HepG2 (cell line): ENCODE measurements around the gene GEMIN2. TPM values are rescaled to one million over a fixed set of nuclear protein-coding genes. Genes with fewer than 3 reads are reported as not detected.

Experiments used
- BCL3 ChIP-seq: sonication (generic); formaldehyde crosslinking; IDR thresholded peaks from 2 replicates; pipeline ENCODE4 v1.5.1; 2020; ENCODE audit warnings: mild to moderate bottlenecking, missing genetic modification reagents, moderate library complexity
- CC2D1A ChIP-seq: sonication (generic); formaldehyde crosslinking; IDR thresholded peaks from 2 replicates; pipeline ENCODE4 v1.8.1; 2023; ENCODE audit warnings: mild to moderate bottlenecking, missing genetic modification reagents
- HNF4A ChIP-seq: sonication (generic); formaldehyde crosslinking; IDR thresholded peaks from 2 replicates; pipeline ENCODE4 v1.4.0; 2020; ENCODE audit warnings: missing genetic modification reagents
- HNRNPK ChIP-seq: fragments of 200-400 bp; formaldehyde crosslinking; IDR thresholded peaks from 2 replicates; pipeline ENCODE4 v1.6.1; 2018; ENCODE audit warnings: low read length, low read depth, moderate library complexity, mild to moderate bottlenecking; ENCODE audit not compliant: poor library complexity, severe bottlenecking
- MBNL3 ChIP-seq: fragments of 250-450 bp; sonication (Bioruptor Pico); conservative IDR thresholded peaks from 2 replicates; pipeline ENCODE4 v1.8.0; 2022; ENCODE audit warnings: mild to moderate bottlenecking, inconsistent platforms
- NCOR1 ChIP-seq: fragments of 200-600 bp; sonication (generic); IDR thresholded peaks from 2 replicates; pipeline ENCODE4 v1.7.0; 2017; ENCODE audit warnings: antibody characterized with exemption, low read length, borderline replicate concordance
- XRCC5 ChIP-seq: fragments of 200-400 bp; formaldehyde crosslinking; optimal IDR thresholded peaks from 2 replicates; pipeline ENCODE3; 2017; ENCODE audit warnings: mild to moderate bottlenecking, low read length
- ZBTB49 ChIP-seq: sonication (generic); formaldehyde crosslinking; IDR thresholded peaks from 2 replicates; pipeline ENCODE4 v1.4.0; 2020; ENCODE audit warnings: missing genetic modification reagents, borderline replicate concordance
- ZFP41 ChIP-seq: sonication (generic); formaldehyde crosslinking; IDR thresholded peaks from 2 replicates; pipeline ENCODE4 v1.4.0; 2020; ENCODE audit warnings: mild to moderate bottlenecking, missing genetic modification reagents, borderline replicate concordance
- ZNF704 ChIP-seq: sonication (generic); formaldehyde crosslinking; IDR thresholded peaks from 2 replicates; pipeline ENCODE4 v1.8.1; 2023; ENCODE audit warnings: mild to moderate bottlenecking, inconsistent platforms, moderate library complexity, missing genetic modification reagents, borderline replicate concordance
- ZSCAN30 ChIP-seq: sonication (generic); formaldehyde crosslinking; IDR thresholded peaks from 2 replicates; pipeline ENCODE4 v1.5.0; 2020; ENCODE audit warnings: mild to moderate bottlenecking, missing genetic modification reagents
- polyA plus RNA-seq, 8 experiments: library from polyadenylated mRNA; depleted of rRNA in 3 of 8; stranded (reverse) in 7 of 8; unstranded in 1 of 8; fragments of >200 nt; fragmentation: Illumina TruSeq in 4 of 8; extraction: Trizol in 4 of 8; gene quantifications; 2 replicates each; pipeline versions ENCODE4 v1.2.1 to v1.2.3, GENCODE V29; 2011 to 2016; ENCODE audit warnings: low read depth in 4 of 8, missing spikeins in 1 of 8, mixed read lengths in 1 of 8; ENCODE audit not compliant: insufficient read depth in 1 of 8
- total RNA-seq, 5 experiments: library from RNA; depleted of rRNA; stranded (reverse); fragments of >200 nt; fragmentation: Illumina TruSeq; extraction: Trizol; gene quantifications; 2 replicates each; pipeline ENCODE4 v1.2.3, GENCODE V29; 2016; ENCODE audit warnings: low read depth in 1 of 5
- TF ChIP-seq, protein P1 (sequence below): sonication (generic); formaldehyde crosslinking; IDR thresholded peaks from 2 replicates; pipeline ENCODE4 v1.4.0; 2020; ENCODE audit warnings: mild to moderate bottlenecking, low read depth, missing genetic modification reagents
- TF ChIP-seq, protein P2 (sequence below): IDR thresholded peaks from 2 replicates; pipeline ENCODE4 v1.4.0; 2020; ENCODE audit warnings: mild to moderate bottlenecking, missing genetic modification reagents
- TF ChIP-seq, protein P3 (sequence below): sonication (generic); formaldehyde crosslinking; IDR thresholded peaks from 2 replicates; pipeline ENCODE4 v1.5.0; 2020; ENCODE audit warnings: mild to moderate bottlenecking, missing genetic modification reagents, moderate library complexity

The GEMIN2 gene
- total and polyA plus RNA-seq, 2 of the 13 experiments (the other 11 are each of a cell fraction or from before 2014, with no cell fraction given) = 54.8 to 110 TPM

GRCh38 chr14:39175445-39176262 lies 61.5 kb downstream of the GEMIN2 start (continued):
- TF ChIP-seq ZBTB49 (CRISPR knock-in tag) = no peak
- TF ChIP-seq CC2D1A (CRISPR knock-in tag) = peak; percentile 74; the same call in 1 of the 2 replicates
- TF ChIP-seq ZSCAN30 (CRISPR knock-in tag) = no peak; the same call in 1 of the 2 replicates
- TF ChIP-seq, protein P1, sequence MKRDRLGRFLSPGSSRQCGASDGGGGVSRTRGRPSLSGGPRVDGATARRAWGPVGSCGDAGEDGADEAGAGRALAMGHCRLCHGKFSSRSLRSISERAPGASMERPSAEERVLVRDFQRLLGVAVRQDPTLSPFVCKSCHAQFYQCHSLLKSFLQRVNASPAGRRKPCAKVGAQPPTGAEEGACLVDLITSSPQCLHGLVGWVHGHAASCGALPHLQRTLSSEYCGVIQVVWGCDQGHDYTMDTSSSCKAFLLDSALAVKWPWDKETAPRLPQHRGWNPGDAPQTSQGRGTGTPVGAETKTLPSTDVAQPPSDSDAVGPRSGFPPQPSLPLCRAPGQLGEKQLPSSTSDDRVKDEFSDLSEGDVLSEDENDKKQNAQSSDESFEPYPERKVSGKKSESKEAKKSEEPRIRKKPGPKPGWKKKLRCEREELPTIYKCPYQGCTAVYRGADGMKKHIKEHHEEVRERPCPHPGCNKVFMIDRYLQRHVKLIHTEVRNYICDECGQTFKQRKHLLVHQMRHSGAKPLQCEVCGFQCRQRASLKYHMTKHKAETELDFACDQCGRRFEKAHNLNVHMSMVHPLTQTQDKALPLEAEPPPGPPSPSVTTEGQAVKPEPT (CRISPR knock-in tag) = peak; percentile 9
- peak; percentile 16 for TF ChIP-seq XRCC5
- TF ChIP-seq BCL3 (CRISPR knock-in tag) = peak; percentile 94; the same call in 1 of the 2 replicates
- peak; percentile 11; the same call in 1 of the 2 replicates for TF ChIP-seq NCOR1
- no peak; the same call in 1 of the 2 replicates for TF ChIP-seq HNF4A
- TF ChIP-seq, protein P2, sequence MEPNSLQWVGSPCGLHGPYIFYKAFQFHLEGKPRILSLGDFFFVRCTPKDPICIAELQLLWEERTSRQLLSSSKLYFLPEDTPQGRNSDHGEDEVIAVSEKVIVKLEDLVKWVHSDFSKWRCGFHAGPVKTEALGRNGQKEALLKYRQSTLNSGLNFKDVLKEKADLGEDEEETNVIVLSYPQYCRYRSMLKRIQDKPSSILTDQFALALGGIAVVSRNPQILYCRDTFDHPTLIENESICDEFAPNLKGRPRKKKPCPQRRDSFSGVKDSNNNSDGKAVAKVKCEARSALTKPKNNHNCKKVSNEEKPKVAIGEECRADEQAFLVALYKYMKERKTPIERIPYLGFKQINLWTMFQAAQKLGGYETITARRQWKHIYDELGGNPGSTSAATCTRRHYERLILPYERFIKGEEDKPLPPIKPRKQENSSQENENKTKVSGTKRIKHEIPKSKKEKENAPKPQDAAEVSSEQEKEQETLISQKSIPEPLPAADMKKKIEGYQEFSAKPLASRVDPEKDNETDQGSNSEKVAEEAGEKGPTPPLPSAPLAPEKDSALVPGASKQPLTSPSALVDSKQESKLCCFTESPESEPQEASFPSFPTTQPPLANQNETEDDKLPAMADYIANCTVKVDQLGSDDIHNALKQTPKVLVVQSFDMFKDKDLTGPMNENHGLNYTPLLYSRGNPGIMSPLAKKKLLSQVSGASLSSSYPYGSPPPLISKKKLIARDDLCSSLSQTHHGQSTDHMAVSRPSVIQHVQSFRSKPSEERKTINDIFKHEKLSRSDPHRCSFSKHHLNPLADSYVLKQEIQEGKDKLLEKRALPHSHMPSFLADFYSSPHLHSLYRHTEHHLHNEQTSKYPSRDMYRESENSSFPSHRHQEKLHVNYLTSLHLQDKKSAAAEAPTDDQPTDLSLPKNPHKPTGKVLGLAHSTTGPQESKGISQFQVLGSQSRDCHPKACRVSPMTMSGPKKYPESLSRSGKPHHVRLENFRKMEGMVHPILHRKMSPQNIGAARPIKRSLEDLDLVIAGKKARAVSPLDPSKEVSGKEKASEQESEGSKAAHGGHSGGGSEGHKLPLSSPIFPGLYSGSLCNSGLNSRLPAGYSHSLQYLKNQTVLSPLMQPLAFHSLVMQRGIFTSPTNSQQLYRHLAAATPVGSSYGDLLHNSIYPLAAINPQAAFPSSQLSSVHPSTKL (CRISPR knock-in tag) = no peak
- peak; percentile 73; the same call in 1 of the 2 replicates for TF ChIP-seq ZFP41 (CRISPR knock-in tag)
- peak; percentile 96 for TF ChIP-seq ZNF704 (CRISPR knock-in tag)
- TF ChIP-seq HNRNPK = no peak
- TF ChIP-seq, protein P3, sequence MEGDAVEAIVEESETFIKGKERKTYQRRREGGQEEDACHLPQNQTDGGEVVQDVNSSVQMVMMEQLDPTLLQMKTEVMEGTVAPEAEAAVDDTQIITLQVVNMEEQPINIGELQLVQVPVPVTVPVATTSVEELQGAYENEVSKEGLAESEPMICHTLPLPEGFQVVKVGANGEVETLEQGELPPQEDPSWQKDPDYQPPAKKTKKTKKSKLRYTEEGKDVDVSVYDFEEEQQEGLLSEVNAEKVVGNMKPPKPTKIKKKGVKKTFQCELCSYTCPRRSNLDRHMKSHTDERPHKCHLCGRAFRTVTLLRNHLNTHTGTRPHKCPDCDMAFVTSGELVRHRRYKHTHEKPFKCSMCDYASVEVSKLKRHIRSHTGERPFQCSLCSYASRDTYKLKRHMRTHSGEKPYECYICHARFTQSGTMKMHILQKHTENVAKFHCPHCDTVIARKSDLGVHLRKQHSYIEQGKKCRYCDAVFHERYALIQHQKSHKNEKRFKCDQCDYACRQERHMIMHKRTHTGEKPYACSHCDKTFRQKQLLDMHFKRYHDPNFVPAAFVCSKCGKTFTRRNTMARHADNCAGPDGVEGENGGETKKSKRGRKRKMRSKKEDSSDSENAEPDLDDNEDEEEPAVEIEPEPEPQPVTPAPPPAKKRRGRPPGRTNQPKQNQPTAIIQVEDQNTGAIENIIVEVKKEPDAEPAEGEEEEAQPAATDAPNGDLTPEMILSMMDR (CRISPR knock-in tag) = no peak
- 0 out of 2 replicates have a peak, but pooled peaks have one; percentile 48 for TF ChIP-seq MBNL3
